HepG2 (cell line): ENCODE results near the gene OSBPL3.

Experiments used
- ADNP ChIP-seq: sonication (generic); formaldehyde crosslinking; IDR thresholded peaks from 2 replicates; pipeline ENCODE4 v1.4.0; 2020; ENCODE audit warnings: missing genetic modification reagents
- CREM ChIP-seq, 2 experiments: sonication (generic) in 1 of 2; formaldehyde crosslinking in 1 of 2; IDR thresholded peaks; 2 replicates each; pipeline versions ENCODE4 v1.4.0 to v1.6.1; 2016 to 2020; ENCODE audit warnings: antibody characterized with exemption in 1 of 2, mild to moderate bottlenecking in 1 of 2, missing genetic modification reagents in 1 of 2
- CTCF ChIP-seq: sonication (generic); formaldehyde crosslinking; IDR thresholded peaks from 2 replicates; pipeline ENCODE4 v1.5.0; 2020; ENCODE audit warnings: mild to moderate bottlenecking, missing genetic modification reagents, moderate library complexity
- GLI4 ChIP-seq: sonication (generic); formaldehyde crosslinking; IDR thresholded peaks from 2 replicates; pipeline ENCODE4 v1.5.1; 2020; ENCODE audit warnings: missing genetic modification reagents, mild to moderate bottlenecking, moderate library complexity, borderline replicate concordance
- HMGXB4 ChIP-seq, 2 experiments: sonication (generic) in 1 of 2; formaldehyde crosslinking in 1 of 2; IDR thresholded peaks; 2 replicates each; pipeline versions ENCODE4 v1.4.0 to v1.6.1; 2018 to 2020; ENCODE audit warnings: missing genetic modification reagents in 2 of 2, borderline replicate concordance in 1 of 2, low read depth in 1 of 2, mild to moderate bottlenecking in 1 of 2, missing biosample characterization in 1 of 2
- ONECUT2 ChIP-seq: sonication (generic); formaldehyde crosslinking; IDR thresholded peaks from 2 replicates; pipeline ENCODE4 v1.4.0; 2020; ENCODE audit warnings: missing genetic modification reagents
- PBX3 ChIP-seq: sonication (generic); formaldehyde crosslinking; IDR thresholded peaks from 2 replicates; pipeline ENCODE4 v1.8.1; 2023; ENCODE audit warnings: missing genetic modification reagents, inconsistent platforms, borderline replicate concordance
- POLR2A ChIP-seq, 2 experiments: IDR thresholded peaks; 2 replicates each; pipeline ENCODE4 v1.6.1; 2011; ENCODE audit warnings: low read depth in 2 of 2, low read length in 2 of 2, mild to moderate bottlenecking in 1 of 2, moderate library complexity in 1 of 2; ENCODE audit not compliant: insufficient read depth in 1 of 2
- POLR2AphosphoS5 ChIP-seq: IDR thresholded peaks from 2 replicates; pipeline ENCODE4 v1.6.1; 2012; ENCODE audit warnings: low read depth, low read length
- ZNF124 ChIP-seq: sonication (generic); formaldehyde crosslinking; IDR thresholded peaks from 2 replicates; pipeline ENCODE4 v1.4.0; 2020; ENCODE audit warnings: missing genetic modification reagents
- ZNF879 ChIP-seq: sonication (generic); formaldehyde crosslinking; IDR thresholded peaks from 2 replicates; pipeline ENCODE4 v1.8.1; 2023; ENCODE audit warnings: missing genetic modification reagents

GRCh38 chr7:24808518-24808917 lies 171.5 kb downstream of the OSBPL3 start:
- no peak for TF ChIP-seq CREM (IDR thresholded peaks at IDR 0.05)
- no peak for TF ChIP-seq CREM (CRISPR knock-in tag; IDR thresholded peaks at IDR 0.05)
- no peak for TF ChIP-seq POLR2A (IDR thresholded peaks at IDR 0.05; ENCODE audit: insufficient read depth in 1 of 2, low read depth in 2 of 2, low read length in 2 of 2)
- TF ChIP-seq GLI4 (CRISPR knock-in tag), result no peak
- TF ChIP-seq PBX3 (CRISPR knock-in tag), result no peak
- TF ChIP-seq ONECUT2 (CRISPR knock-in tag), result no peak
- no peak for TF ChIP-seq ADNP
- no peak for TF ChIP-seq HMGXB4 (CRISPR knock-in tag; IDR thresholded peaks at IDR 0.05; ENCODE audit: borderline replicate concordance in 1 of 2, low read depth in 1 of 2)
- TF ChIP-seq ZNF124 (CRISPR knock-in tag), result no peak
- no peak for TF ChIP-seq CTCF (CRISPR knock-in tag)
- TF ChIP-seq ZNF879 (CRISPR knock-in tag), result no peak
- no peak for TF ChIP-seq POLR2AphosphoS5
